NT2/D1 (cell line): ENCODE measurements around the gene CACNB1.

Experiments used
- SUZ12 ChIP-seq: IDR thresholded peaks from 2 replicates; pipeline ENCODE4 v1.6.1; 2011; ENCODE audit not compliant: insufficient read length, insufficient read depth; ENCODE audit errors: extremely low read depth
- YY1 ChIP-seq: IDR thresholded peaks from 2 replicates; pipeline ENCODE4 v1.6.1; 2011; ENCODE audit not compliant: insufficient read length, insufficient read depth

GRCh38 chr17:39161962-39162361 is 35.5 kb downstream of the CACNB1 start:
- TF ChIP-seq SUZ12: no peak
- no peak for TF ChIP-seq YY1
